ENCODE results near the gene KLRD1.

DNA sequence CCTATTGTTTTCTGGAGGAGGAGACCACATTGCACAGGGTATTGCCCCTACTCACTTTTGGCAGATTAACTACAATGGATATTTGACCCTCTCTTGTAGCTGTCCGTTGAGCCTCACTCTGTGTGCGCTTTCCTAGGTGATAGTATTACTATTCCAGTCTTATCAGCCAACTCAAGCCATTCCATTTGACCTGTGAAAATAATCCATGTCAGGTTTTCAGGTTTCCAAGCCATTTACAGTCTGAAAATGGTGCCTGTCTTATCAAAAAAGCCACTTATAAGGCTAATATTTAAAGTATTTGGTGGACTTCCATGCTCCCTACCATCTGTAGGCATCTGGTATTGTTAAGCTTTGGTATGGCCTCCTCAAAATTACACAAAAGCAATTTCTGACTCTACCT is 29.6 kb upstream of the KLRD1 start:
- TF ChIP-seq, protein P1, sequence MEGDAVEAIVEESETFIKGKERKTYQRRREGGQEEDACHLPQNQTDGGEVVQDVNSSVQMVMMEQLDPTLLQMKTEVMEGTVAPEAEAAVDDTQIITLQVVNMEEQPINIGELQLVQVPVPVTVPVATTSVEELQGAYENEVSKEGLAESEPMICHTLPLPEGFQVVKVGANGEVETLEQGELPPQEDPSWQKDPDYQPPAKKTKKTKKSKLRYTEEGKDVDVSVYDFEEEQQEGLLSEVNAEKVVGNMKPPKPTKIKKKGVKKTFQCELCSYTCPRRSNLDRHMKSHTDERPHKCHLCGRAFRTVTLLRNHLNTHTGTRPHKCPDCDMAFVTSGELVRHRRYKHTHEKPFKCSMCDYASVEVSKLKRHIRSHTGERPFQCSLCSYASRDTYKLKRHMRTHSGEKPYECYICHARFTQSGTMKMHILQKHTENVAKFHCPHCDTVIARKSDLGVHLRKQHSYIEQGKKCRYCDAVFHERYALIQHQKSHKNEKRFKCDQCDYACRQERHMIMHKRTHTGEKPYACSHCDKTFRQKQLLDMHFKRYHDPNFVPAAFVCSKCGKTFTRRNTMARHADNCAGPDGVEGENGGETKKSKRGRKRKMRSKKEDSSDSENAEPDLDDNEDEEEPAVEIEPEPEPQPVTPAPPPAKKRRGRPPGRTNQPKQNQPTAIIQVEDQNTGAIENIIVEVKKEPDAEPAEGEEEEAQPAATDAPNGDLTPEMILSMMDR (conservative IDR thresholded peaks at IDR 0.05; ENCODE audit: low read depth in 2 of 2): no peak
- TF ChIP-seq EZH2 (IDR thresholded peaks at IDR 0.05; ENCODE audit: low read depth, unreplicated experiment) (no peak), CREB1 (CRISPR knock-in tag; IDR thresholded peaks at IDR 0.05; ENCODE audit: low read depth) (no peak), EZH2phosphoT487 (IDR thresholded peaks at IDR 0.05; ENCODE audit: unreplicated experiment) (no peak), POLR2AphosphoS5 (IDR thresholded peaks at IDR 0.05; ENCODE audit: low read depth) (no peak), JUNB (IDR thresholded peaks at IDR 0.05; ENCODE audit: unreplicated experiment) (no peak), STAT1 (IDR thresholded peaks at IDR 0.05; ENCODE audit: unreplicated experiment) (no peak), ZNF331 (CRISPR knock-in tag; IDR thresholded peaks at IDR 0.05; ENCODE audit: low read depth) (no peak), NANOG (IDR thresholded peaks at IDR 0.05; ENCODE audit: borderline replicate concordance) (no peak), ZNF114 (CRISPR knock-in tag; IDR thresholded peaks at IDR 0.05) (no peak)
- TF ChIP-seq, protein P2, sequence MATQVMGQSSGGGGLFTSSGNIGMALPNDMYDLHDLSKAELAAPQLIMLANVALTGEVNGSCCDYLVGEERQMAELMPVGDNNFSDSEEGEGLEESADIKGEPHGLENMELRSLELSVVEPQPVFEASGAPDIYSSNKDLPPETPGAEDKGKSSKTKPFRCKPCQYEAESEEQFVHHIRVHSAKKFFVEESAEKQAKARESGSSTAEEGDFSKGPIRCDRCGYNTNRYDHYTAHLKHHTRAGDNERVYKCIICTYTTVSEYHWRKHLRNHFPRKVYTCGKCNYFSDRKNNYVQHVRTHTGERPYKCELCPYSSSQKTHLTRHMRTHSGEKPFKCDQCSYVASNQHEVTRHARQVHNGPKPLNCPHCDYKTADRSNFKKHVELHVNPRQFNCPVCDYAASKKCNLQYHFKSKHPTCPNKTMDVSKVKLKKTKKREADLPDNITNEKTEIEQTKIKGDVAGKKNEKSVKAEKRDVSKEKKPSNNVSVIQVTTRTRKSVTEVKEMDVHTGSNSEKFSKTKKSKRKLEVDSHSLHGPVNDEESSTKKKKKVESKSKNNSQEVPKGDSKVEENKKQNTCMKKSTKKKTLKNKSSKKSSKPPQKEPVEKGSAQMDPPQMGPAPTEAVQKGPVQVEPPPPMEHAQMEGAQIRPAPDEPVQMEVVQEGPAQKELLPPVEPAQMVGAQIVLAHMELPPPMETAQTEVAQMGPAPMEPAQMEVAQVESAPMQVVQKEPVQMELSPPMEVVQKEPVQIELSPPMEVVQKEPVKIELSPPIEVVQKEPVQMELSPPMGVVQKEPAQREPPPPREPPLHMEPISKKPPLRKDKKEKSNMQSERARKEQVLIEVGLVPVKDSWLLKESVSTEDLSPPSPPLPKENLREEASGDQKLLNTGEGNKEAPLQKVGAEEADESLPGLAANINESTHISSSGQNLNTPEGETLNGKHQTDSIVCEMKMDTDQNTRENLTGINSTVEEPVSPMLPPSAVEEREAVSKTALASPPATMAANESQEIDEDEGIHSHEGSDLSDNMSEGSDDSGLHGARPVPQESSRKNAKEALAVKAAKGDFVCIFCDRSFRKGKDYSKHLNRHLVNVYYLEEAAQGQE (IDR thresholded peaks at IDR 0.05; ENCODE audit: unreplicated experiment): no peak
- TF ChIP-seq, protein P3, sequence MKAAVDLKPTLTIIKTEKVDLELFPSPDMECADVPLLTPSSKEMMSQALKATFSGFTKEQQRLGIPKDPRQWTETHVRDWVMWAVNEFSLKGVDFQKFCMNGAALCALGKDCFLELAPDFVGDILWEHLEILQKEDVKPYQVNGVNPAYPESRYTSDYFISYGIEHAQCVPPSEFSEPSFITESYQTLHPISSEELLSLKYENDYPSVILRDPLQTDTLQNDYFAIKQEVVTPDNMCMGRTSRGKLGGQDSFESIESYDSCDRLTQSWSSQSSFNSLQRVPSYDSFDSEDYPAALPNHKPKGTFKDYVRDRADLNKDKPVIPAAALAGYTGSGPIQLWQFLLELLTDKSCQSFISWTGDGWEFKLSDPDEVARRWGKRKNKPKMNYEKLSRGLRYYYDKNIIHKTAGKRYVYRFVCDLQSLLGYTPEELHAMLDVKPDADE (IDR thresholded peaks at IDR 0.05): no peak
- TF ChIP-seq, protein P4, sequence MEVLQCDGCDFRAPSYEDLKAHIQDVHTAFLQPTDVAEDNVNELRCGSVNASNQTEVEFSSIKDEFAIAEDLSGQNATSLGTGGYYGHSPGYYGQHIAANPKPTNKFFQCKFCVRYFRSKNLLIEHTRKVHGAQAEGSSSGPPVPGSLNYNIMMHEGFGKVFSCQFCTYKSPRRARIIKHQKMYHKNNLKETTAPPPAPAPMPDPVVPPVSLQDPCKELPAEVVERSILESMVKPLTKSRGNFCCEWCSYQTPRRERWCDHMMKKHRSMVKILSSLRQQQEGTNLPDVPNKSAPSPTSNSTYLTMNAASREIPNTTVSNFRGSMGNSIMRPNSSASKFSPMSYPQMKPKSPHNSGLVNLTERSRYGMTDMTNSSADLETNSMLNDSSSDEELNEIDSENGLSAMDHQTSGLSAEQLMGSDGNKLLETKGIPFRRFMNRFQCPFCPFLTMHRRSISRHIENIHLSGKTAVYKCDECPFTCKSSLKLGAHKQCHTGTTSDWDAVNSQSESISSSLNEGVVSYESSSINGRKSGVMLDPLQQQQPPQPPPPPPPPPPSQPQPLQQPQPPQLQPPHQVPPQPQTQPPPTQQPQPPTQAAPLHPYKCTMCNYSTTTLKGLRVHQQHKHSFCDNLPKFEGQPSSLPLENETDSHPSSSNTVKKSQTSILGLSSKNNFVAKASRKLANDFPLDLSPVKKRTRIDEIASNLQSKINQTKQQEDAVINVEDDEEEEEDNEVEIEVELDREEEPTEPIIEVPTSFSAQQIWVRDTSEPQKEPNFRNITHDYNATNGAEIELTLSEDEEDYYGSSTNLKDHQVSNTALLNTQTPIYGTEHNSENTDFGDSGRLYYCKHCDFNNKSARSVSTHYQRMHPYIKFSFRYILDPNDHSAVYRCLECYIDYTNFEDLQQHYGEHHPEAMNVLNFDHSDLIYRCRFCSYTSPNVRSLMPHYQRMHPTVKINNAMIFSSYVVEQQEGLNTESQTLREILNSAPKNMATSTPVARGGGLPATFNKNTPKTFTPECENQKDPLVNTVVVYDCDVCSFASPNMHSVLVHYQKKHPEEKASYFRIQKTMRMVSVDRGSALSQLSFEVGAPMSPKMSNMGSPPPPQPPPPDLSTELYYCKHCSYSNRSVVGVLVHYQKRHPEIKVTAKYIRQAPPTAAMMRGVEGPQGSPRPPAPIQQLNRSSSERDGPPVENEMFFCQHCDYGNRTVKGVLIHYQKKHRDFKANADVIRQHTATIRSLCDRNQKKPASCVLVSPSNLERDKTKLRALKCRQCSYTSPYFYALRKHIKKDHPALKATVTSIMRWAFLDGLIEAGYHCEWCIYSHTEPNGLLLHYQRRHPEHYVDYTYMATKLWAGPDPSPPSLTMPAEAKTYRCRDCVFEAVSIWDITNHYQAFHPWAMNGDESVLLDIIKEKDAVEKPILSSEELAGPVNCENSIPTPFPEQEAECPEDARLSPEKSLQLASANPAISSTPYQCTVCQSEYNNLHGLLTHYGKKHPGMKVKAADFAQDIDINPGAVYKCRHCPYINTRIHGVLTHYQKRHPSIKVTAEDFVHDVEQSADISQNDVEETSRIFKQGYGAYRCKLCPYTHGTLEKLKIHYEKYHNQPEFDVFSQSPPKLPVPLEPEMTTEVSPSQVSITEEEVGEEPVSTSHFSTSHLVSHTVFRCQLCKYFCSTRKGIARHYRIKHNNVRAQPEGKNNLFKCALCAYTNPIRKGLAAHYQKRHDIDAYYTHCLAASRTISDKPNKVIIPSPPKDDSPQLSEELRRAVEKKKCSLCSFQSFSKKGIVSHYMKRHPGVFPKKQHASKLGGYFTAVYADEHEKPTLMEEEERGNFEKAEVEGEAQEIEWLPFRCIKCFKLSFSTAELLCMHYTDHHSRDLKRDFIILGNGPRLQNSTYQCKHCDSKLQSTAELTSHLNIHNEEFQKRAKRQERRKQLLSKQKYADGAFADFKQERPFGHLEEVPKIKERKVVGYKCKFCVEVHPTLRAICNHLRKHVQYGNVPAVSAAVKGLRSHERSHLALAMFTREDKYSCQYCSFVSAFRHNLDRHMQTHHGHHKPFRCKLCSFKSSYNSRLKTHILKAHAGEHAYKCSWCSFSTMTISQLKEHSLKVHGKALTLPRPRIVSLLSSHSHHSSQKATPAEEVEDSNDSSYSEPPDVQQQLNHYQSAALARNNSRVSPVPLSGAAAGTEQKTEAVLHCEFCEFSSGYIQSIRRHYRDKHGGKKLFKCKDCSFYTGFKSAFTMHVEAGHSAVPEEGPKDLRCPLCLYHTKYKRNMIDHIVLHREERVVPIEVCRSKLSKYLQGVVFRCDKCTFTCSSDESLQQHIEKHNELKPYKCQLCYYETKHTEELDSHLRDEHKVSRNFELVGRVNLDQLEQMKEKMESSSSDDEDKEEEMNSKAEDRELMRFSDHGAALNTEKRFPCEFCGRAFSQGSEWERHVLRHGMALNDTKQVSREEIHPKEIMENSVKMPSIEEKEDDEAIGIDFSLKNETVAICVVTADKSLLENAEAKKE (CRISPR knock-in tag; IDR thresholded peaks at IDR 0.05): no peak
